Neural progenitor cell (in vitro differentiated cells): Measurements from ENCODE around the gene KDELR3.

ENCODE experiments used
- CTCF ChIP-seq: fragments of 200-600 bp; sonication (generic); IDR thresholded peaks from 2 replicates; pipeline ENCODE4 v1.5.1; 2017; ENCODE audit warnings: antibody characterized with exemption, mild to moderate bottlenecking
- EZH2 ChIP-seq: fragments of 200-600 bp; sonication (generic); IDR thresholded peaks from 2 replicates; pipeline ENCODE4 v1.6.1; 2017; ENCODE audit warnings: antibody characterized with exemption, mild to moderate bottlenecking, moderate library complexity

- no peak for TF ChIP-seq CTCF
- no peak for TF ChIP-seq EZH2
Measured at GRCh38 chr22:38494498-38494897, 26.6 kb downstream of the KDELR3 start.
